Skin epidermis (tissue), 12 donors: ENCODE results near the gene SOX11.

ENCODE experiments used
- H3K27ac ChIP-seq, 21 experiments: fragments of 200-600 bp; sonication (generic) in 11 of 21; one replicate each; pipeline ENCODE4 v1.5.0; 2020; ENCODE audit warnings: mild to moderate bottlenecking in 3 of 21, inconsistent platforms in 2 of 21, moderate library complexity in 2 of 21
- H3K4me3 ChIP-seq, 7 experiments: fragments of 200-600 bp; sonication (generic) in 2 of 7; one replicate each; pipeline ENCODE4 v1.5.0; 2020; ENCODE audit warnings: inconsistent platforms in 2 of 7, mild to moderate bottlenecking in 2 of 7, moderate library complexity in 1 of 7

SOX11 gene

GRCh38 chr2:5749347-5749746 is 57.2 kb downstream of the SOX11 start:
- Histone ChIP-seq H3K4me3 (no peak overlapping the region), H3K27ac (no peak overlapping the region)
